Activated naive CD8-positive, alpha-beta T cell treated with anti-CD3 and anti-CD28 coated beads, Interleukin-2, amount 50 U/mL, for 24 hours (primary cell): ENCODE measurements around the gene MEGF11.

ENCODE experiments used
- ATAC-seq: fragments of 150-1000 bp; cut with Tn5 transposase; one replicate; pipeline ENCODE4 v1.10.0; 2021
- DNase-seq: peaks from one replicate; pipeline ENCODE4 v3.0.0; 2021
- H3K27ac Mint-ChIP-seq: one replicate; pipeline ENCODE4 v1.8.0; 2021; ENCODE audit warnings: mild to moderate bottlenecking, mixed read lengths
- H3K27me3 Mint-ChIP-seq: one replicate; pipeline ENCODE4 v1.8.0; 2021; ENCODE audit warnings: mixed read lengths
- H3K36me3 Mint-ChIP-seq: one replicate; pipeline ENCODE4 v1.8.0; 2021; ENCODE audit warnings: low read depth, mixed read lengths
- H3K4me1 Mint-ChIP-seq: one replicate; pipeline ENCODE4 v1.8.0; 2021; ENCODE audit warnings: mixed read lengths
- H3K4me3 Mint-ChIP-seq: one replicate; pipeline ENCODE4 v1.8.0; 2021; ENCODE audit warnings: mild to moderate bottlenecking, moderate library complexity, mixed read lengths
- H3K9me3 Mint-ChIP-seq: one replicate; pipeline ENCODE4 v1.8.0; 2021; ENCODE audit warnings: mixed read lengths

Gene MEGF11

DNA sequence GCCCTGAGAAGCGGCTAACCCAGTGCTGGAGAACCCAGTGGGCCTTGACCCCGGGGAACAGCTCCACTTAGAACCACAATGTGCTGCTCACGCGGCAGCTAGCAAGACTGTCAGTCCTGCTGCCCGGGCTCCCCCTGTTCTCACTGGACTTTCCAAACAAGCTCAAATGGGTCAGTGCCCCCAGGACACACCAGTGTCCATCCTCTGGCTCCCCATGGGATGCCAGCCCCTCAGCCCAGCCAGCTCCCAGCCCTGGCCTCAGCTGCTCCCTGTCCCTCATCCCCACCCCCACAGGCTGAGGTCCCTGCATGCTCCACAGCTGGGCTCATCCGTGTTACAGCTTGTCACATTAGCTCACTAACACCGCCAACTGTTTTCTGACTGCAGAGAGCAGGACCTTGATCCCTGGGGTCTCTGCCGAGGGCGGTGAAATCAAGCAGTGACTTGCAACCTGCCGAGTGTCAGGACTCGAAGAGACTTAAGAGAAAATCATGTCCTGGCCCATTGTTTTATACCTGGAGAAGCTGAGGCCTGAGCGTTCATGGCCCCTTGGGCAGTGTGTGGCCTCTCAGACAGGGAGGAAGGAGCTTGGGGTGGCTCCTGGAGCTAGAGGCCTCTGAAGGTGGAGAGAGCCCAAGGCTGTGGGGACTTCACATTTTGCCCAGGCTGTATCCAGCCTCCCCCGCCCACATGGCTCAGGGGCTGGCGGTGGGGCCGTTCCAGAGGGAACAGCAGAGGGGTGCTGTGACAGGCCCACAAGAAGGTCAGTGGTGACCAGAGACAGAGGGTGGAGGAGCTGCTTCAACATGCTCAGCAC lies 157.5 kb downstream of the MEGF11 start:
- no peak for ATAC-seq
- Mint-ChIP-seq H3K27me3 (peaks cover 7% of the 10 kb centered on the region), H3K4me1 (no peaks in the 10 kb centered on the region)

DNA sequence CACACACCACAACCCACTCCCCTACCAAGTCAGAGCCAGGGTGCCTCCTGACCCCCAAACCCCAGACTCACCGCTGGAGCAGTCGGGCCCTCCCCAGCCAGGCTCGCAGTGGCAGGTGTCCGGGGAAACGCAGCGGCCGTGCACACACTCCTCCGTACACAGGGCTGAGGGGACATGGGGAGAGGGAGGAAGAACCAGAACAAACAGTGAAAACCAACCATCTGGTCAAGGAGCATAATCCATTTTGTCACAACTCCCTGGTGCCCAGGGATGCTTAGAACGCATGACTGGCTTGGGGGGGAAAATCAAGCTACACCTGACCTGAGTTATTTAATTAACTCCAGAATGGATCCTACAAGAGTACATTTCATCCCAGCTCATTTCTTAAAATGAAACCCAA lies 159.2 kb downstream of the MEGF11 start:
- Mint-ChIP-seq H3K36me3 (no peaks in the 10 kb centered on the region), H3K27ac (peak overlapping the region; percentile 17), H3K9me3 (no peaks in the 10 kb centered on the region), H3K27me3 (peaks cover 5% of the 10 kb centered on the region), H3K4me3 (no peak overlapping the region), H3K4me1 (no peaks in the 10 kb centered on the region)
- ATAC-seq (no peak), DNase-seq (no peak)

More for the DNA sequence above, 157.5 kb downstream of the MEGF11 start:
- H3K4me3 Mint-ChIP-seq: no peak overlapping the region
- no peaks in the 10 kb centered on the region for H3K9me3 Mint-ChIP-seq
- no peak for DNase-seq
- no peak overlapping the region for H3K27ac Mint-ChIP-seq
- no peaks in the 10 kb centered on the region for H3K36me3 Mint-ChIP-seq

DNA sequence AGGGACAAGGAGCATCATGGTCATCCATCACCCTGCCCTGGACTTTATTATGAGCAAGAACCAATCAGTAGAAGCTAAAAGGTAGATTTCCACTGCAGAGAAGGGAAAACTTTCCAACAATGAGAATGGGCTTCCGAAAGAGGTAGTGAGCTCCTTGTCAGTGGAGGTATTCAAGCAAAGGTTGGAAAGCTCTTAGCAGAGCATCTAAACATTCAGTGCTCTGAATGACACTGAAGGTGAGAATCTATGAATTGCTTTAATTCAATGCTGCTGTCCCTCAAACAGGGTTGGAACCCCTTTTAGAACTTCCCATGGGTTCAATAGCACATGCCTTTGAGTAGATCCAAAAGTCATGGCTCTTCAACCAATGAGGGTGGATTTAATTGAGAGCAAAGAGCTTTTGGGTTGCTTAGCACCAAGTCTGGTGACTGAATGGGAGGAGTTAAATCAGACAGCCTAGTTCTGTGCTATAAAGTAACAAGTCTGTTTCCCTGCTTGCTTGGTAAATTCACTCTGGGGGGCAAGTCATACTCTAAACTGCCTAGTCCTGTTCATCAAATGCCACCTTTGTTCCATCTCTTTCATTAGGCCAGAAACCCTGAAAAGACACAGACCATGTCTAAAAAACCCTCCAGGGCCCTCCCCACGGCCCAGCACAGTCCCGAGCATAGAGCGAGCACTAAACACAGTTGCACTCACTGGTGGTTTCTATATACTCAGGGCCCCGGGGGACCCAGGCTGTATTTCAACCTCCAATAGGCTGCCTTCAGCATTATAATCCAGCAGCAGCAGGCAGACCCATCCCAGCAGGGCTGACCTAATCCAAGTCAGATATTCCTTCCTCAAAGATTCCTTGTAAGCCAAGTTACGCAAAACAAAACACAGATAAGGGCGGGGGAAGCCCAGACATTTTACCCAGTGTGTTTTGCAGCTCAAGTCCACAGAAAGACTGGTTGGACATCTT lies 161.2 kb downstream of the MEGF11 start:
- DNase-seq (no peak), ATAC-seq (no peak)
- peaks cover 5% of the 10 kb centered on the region for H3K27me3 Mint-ChIP-seq
- no peaks in the 10 kb centered on the region for H3K36me3 Mint-ChIP-seq
- H3K9me3 Mint-ChIP-seq: no peaks in the 10 kb centered on the region
- no peaks in the 10 kb centered on the region for H3K4me1 Mint-ChIP-seq
- no peak overlapping the region for H3K4me3 Mint-ChIP-seq
- H3K27ac Mint-ChIP-seq: no peak overlapping the region

DNA sequence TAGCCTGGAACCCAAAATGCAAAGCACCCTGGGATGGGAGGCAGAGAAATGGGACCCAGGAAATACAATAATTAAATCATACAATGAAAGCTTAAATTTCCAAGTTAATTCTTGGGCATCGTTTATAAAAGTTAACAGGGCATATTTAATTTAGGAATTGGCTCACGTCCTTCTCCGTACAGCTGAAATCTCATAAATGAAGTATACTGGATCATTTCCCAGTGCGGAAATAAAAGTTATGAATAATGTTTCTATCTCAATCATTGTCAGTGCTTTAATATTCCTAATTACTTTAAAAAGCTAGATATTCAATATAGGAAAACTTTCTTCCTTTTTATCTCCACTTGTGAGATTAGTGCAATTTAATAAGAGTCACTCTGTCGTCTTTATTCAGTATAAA lies 164.0 kb downstream of the MEGF11 start:
- no peak overlapping the region for H3K4me3 Mint-ChIP-seq
- H3K9me3 Mint-ChIP-seq: no peaks in the 10 kb centered on the region
- H3K36me3 Mint-ChIP-seq: no peaks in the 10 kb centered on the region
- no peak for ATAC-seq
- H3K27me3 Mint-ChIP-seq: peaks cover 11% of the 10 kb centered on the region
- no peaks in the 10 kb centered on the region for H3K4me1 Mint-ChIP-seq
- DNase-seq: no peak
- no peak overlapping the region for H3K27ac Mint-ChIP-seq

DNA sequence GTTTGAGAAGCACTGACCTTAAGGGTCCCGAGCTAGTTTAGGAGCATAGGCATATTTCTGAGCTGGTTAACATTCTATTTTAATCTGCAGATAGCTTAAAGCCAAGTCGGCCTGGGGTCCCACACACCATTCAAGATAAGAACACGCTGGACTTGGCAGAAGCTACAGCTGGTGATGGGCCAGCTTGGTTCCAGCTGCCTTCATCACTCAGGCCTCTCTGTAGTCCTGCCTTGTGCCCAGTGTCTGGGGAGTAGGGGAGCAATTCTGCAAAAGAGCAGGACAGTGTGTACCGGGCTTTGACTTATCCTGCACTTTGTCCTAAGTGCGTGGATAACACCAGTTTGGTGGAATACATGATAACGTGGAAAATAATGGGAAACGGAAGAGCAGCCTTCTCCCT lies 164.5 kb downstream of the MEGF11 start:
- Mint-ChIP-seq H3K36me3 (no peaks in the 10 kb centered on the region), H3K27ac (no peak overlapping the region), H3K4me3 (no peak overlapping the region), H3K27me3 (peaks cover 12% of the 10 kb centered on the region), H3K4me1 (no peaks in the 10 kb centered on the region), H3K9me3 (no peaks in the 10 kb centered on the region)
- DNase-seq: no peak
- ATAC-seq: no peak

DNA sequence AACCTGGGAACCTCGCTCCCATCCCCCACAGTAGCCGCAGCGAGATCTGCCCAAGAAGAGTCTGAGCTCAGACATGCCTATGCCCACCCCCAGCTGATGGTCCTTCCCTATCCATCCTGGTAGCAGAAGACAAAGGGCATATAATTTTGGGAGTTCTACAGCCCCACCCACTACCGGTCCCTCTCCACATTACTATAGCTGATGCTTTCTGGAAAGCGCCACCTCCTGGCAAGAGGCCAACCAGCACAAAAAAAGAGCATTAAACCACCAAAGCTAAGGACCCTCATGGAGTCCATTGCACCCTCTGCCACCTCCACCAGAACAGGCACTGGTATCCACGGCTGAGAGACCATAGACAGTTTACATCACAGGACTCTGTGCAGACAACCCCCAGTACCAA lies 168.4 kb downstream of the MEGF11 start:
- H3K4me1 Mint-ChIP-seq: no peaks in the 10 kb centered on the region
- H3K9me3 Mint-ChIP-seq: no peaks in the 10 kb centered on the region
- H3K4me3 Mint-ChIP-seq: no peak overlapping the region
- no peak for ATAC-seq
- H3K36me3 Mint-ChIP-seq: no peaks in the 10 kb centered on the region
- peaks cover 13% of the 10 kb centered on the region for H3K27me3 Mint-ChIP-seq
- peak; percentile 40 for DNase-seq
- H3K27ac Mint-ChIP-seq: no peak overlapping the region

DNA sequence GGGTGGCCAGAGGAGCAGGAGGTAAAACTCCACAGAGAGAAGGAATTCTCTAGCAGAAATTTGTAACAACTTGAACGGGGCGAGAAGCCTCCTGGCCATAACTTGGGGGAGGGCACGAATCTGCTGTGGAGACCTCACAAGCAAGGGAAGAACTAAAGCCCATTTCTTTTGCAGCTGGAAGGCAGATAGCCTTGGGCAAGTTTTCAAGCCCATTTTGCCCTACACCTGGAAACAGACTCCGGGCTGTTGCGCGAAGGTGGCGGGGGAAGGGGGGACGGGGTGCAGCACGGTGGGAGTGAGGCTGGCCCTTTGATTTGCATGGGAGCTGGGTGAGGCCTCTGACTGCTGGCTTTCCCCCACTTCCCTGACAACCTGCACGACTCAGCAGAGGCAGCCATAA lies 168.8 kb downstream of the MEGF11 start:
- H3K36me3 Mint-ChIP-seq: no peaks in the 10 kb centered on the region
- DNase-seq (no peak), ATAC-seq (no peak)
- no peaks in the 10 kb centered on the region for H3K4me1 Mint-ChIP-seq
- no peak overlapping the region for H3K4me3 Mint-ChIP-seq
- no peak overlapping the region for H3K27ac Mint-ChIP-seq
- H3K27me3 Mint-ChIP-seq: peaks cover 13% of the 10 kb centered on the region
- H3K9me3 Mint-ChIP-seq: no peaks in the 10 kb centered on the region

DNA sequence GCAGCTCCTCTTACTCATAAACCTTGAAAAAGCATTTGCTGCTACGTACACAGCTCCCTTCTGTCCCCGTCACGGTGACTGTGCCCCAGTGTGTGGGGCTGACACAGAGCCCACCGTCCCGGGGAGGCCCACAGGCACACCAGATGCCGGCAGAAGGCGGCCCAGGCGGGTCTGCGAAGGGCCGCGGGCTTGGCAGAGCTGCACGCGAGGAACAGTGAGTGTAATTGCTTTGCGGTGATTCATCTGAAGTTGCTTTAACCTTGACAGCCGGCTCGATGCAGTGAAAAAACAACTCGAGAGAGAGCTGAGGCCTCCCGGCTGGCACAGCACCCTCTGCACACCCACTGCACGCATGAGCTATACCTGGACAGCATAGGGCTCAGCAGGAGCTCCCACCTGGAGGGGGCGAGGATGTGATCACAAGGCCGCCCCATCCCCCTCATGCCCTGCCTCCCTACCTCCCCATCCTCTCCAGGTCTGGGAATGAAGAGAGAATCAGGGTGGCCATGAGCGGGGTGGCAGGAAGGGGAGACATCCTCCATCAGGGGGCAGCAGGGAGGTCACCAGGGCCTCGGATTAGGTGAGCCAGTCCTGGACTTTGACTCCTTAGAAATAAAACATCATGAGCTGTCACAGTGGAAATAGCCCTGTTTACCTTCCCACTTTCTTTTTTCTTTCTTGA lies 172.7 kb downstream of the MEGF11 start:
- Mint-ChIP-seq H3K27me3 (peaks cover 26% of the 10 kb centered on the region), H3K4me1 (no peaks in the 10 kb centered on the region), H3K36me3 (no peaks in the 10 kb centered on the region), H3K27ac (no peak overlapping the region), H3K9me3 (no peaks in the 10 kb centered on the region), H3K4me3 (no peak overlapping the region)
- DNase-seq (no peak), ATAC-seq (no peak)

DNA sequence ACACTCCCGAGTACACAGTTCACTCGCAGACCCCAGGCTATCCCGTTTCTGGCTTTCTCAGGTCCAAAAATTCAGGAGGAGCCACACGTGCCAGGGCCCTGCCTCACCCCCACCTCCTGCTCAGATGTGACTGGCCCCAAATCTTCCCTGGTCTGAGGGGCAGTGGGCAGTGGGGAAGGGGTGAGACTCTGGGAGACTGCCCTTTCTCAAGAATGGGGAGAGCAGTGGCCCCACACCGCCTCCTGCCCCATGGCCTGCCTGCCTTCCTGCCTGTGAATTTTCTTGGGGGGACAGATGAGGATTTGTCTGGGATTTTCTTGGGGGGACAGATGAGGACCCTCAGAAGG lies 174.6 kb downstream of the MEGF11 start:
- ATAC-seq (no peak), DNase-seq (no peak)
- no peaks in the 10 kb centered on the region for H3K36me3 Mint-ChIP-seq
- no peak overlapping the region for H3K4me3 Mint-ChIP-seq
- no peak overlapping the region for H3K27ac Mint-ChIP-seq
- no peaks in the 10 kb centered on the region for H3K4me1 Mint-ChIP-seq
- H3K27me3 Mint-ChIP-seq: peaks cover 19% of the 10 kb centered on the region
- H3K9me3 Mint-ChIP-seq: no peaks in the 10 kb centered on the region

DNA sequence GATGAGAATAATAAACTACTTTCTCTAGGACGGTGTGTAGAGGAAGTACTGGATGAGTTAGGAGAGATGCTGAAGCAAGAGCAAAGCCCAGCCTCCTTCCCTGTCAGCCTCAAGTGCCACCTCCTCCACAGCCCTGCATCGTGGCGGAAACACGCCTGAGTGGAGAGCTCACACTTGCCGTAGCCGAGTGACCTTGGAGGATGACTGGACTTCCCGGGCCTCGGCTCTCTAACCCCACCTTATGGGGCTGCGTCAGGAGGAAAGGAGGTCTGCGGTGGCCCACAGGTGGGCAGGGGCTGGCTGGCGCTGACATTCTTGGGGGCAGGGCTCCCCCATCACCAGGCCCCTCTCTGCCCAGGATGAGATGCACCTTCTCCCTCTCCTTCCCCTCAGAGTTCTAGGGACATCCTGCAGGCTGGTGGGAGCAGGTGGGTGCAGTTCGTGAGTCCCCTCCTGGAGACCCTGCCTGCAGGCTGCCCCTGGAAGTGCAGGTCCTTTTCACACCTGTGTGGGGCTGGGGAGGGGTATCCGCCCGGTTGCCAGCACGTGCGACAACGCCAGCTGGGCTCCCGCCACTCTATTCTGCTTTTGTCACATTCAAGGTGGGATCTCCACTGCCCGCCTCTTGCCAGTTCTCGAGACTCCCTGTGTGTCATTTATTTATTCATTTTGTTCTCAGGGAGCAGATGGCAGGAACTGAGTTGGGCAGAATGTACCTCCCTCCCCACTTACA lies 175.2 kb downstream of the MEGF11 start:
- Mint-ChIP-seq H3K36me3 (no peaks in the 10 kb centered on the region), H3K4me1 (no peaks in the 10 kb centered on the region), H3K27ac (no peak overlapping the region), H3K9me3 (no peaks in the 10 kb centered on the region), H3K4me3 (no peak overlapping the region), H3K27me3 (peaks cover 19% of the 10 kb centered on the region)
- DNase-seq (no peak), ATAC-seq (no peak)

DNA sequence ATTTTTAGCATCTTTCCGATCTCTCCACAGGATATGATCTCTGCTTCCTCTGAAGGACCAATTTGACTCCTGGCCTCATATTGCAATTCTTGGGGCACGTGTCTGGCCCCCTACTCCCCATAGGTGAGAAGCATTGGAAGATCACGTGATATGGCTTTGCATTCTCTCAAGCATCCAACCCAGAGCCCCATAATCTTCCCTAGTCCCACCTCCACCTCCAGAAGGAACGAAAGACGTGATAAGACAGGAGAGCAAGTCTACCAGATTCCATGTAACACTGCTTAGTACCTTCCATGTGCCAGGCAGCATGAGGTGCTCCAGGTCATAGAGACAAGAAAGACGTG lies 176.3 kb downstream of the MEGF11 start:
- Mint-ChIP-seq H3K4me1 (no peaks in the 10 kb centered on the region), H3K9me3 (no peaks in the 10 kb centered on the region), H3K27me3 (peaks cover 16% of the 10 kb centered on the region), H3K36me3 (no peaks in the 10 kb centered on the region), H3K4me3 (no peak overlapping the region), H3K27ac (no peak overlapping the region)
- ATAC-seq (no peak), DNase-seq (no peak)

DNA sequence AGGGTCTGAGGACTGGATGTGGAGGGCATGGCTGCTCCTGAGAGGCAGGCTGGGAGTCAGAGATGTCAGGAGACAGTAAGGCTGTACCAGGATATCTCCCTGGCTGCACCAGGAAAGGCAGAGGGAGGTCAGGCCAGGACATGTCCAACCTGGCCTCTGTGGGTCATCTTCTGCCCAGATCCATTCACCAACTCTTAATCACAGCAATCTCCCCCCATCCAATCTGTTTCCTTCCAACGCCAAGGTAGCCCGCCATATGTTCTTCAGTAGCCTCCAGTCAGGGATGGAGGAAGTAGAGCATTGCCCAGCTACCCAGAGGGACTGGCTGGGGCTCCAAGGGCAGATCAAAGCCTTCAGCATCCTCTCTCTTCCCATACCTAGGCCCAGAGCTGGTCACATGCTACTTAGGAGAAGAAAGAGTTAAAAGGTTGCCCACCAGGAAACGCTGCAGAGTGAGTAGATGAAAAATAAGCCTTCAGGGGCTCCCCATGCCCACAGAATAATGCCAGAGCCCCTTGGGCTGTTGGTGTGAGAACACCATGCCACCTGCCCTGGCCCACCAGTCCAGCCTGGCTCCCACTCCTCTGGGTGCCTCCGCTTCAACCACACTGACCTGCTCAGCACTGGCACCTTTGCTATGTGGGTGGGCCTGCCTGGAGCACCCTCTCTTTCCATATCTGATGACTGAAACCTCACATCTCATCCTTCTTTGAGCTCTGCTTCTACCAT lies 176.8 kb downstream of the MEGF11 start:
- no peak for DNase-seq
- no peaks in the 10 kb centered on the region for H3K9me3 Mint-ChIP-seq
- no peaks in the 10 kb centered on the region for H3K4me1 Mint-ChIP-seq
- no peak overlapping the region for H3K27ac Mint-ChIP-seq
- no peak overlapping the region for H3K4me3 Mint-ChIP-seq
- H3K36me3 Mint-ChIP-seq: no peaks in the 10 kb centered on the region
- ATAC-seq: no peak
- peaks cover 16% of the 10 kb centered on the region for H3K27me3 Mint-ChIP-seq

DNA sequence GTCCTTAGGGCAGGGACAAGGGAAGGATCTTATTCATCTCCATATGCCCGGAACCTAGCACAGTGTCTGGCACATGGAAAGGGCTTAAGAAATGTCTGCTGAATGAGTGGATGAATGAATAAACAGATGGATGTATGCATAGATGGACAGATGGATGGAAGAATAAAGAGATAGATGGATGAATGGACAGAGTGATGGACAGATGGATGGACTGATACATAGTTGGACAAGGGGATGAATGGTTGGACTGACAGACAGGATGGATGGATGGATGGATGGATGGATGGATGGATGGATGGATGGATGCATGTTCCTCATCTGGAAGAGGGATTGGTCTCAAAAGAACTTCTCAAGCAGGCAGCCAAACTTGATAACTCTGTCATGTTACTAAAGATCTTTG lies 177.6 kb downstream of the MEGF11 start:
- Mint-ChIP-seq H3K4me3 (no peak overlapping the region), H3K4me1 (no peaks in the 10 kb centered on the region), H3K27me3 (peaks cover 17% of the 10 kb centered on the region), H3K27ac (no peak overlapping the region), H3K9me3 (no peaks in the 10 kb centered on the region), H3K36me3 (no peaks in the 10 kb centered on the region)
- DNase-seq: no peak
- no peak for ATAC-seq
